Tibial nerve (tissue), 4 donors: ENCODE measurements around the gene DAPK2.

Experiments used
- EP300 ChIP-seq, 2 donors: sonication (generic); formaldehyde crosslinking; IDR thresholded peaks; one replicate each; pipeline ENCODE4 v1.6.1; 2017; ENCODE audit warnings: antibody characterized with exemption in 2 of 2, mild to moderate bottlenecking in 1 of 2
- POLR2A ChIP-seq, 2 donors: fragments of 450-650 bp; IDR thresholded peaks; one replicate each; pipeline ENCODE4 v1.6.1; 2017; ENCODE audit warnings: antibody characterized with exemption in 2 of 2, mild to moderate bottlenecking in 2 of 2, moderate library complexity in 2 of 2
- TF ChIP-seq, protein P1 (sequence below), 5 experiments: fragments of 200-600 bp in 3 of 5; fragments of 450-650 bp in 2 of 5; sonication (generic) in 3 of 5; IDR thresholded peaks; one replicate each; pipeline ENCODE4 v1.5.1; 2016 to 2019; ENCODE audit warnings: antibody characterized with exemption in 5 of 5, mild to moderate bottlenecking in 3 of 5, moderate library complexity in 2 of 5

- TF ChIP-seq POLR2A (IDR thresholded peaks at IDR 0.05), result no peak
- TF ChIP-seq, protein P1, sequence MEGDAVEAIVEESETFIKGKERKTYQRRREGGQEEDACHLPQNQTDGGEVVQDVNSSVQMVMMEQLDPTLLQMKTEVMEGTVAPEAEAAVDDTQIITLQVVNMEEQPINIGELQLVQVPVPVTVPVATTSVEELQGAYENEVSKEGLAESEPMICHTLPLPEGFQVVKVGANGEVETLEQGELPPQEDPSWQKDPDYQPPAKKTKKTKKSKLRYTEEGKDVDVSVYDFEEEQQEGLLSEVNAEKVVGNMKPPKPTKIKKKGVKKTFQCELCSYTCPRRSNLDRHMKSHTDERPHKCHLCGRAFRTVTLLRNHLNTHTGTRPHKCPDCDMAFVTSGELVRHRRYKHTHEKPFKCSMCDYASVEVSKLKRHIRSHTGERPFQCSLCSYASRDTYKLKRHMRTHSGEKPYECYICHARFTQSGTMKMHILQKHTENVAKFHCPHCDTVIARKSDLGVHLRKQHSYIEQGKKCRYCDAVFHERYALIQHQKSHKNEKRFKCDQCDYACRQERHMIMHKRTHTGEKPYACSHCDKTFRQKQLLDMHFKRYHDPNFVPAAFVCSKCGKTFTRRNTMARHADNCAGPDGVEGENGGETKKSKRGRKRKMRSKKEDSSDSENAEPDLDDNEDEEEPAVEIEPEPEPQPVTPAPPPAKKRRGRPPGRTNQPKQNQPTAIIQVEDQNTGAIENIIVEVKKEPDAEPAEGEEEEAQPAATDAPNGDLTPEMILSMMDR (IDR thresholded peaks at IDR 0.05), result no peak
- no peak for TF ChIP-seq EP300 (IDR thresholded peaks at IDR 0.05)
Observed at GRCh38 chr15:63986751-63987341, 59.4 kb downstream of the DAPK2 start.
